HEK293 (cell line): ENCODE data around the gene CCDC12.

Source experiments
- CTCF ChIA-PET: fragments of 350-600 bp; formaldehyde crosslinking; extraction: SDS; loops from one replicate; lab custom pipeline; 2021; ENCODE audit warnings: antibody characterized with exemption; lab: Yijun Ruan, JAX
- POLR2A ChIA-PET: fragments of 300-600 bp; formaldehyde crosslinking; extraction: SDS; loops from one replicate; lab custom pipeline; 2020; ENCODE audit warnings: antibody characterized with exemption, inconsistent platforms; lab: Yijun Ruan, JAX
- H3K27ac ChIP-seq: fragments of 200-500 bp; sonication (Bioruptor generic); 2 replicates; pipeline ENCODE4 v1.5.1; 2014; ENCODE audit warnings: low read depth, low read length, control low read depth, inconsistent platforms; ENCODE audit errors: extremely low read depth
- H3K36me3 ChIP-seq, 2 experiments: fragments of 200-500 bp in 1 of 2; sonication (Bioruptor generic) in 1 of 2; 1 replicate in 1 of 2; 2 replicates in 1 of 2; pipeline ENCODE4 v1.5.1; 2014 to 2017; ENCODE audit warnings: inconsistent platforms in 2 of 2, low read length in 2 of 2; ENCODE audit not compliant: control insufficient read depth in 2 of 2, insufficient read depth in 1 of 2
- H3K4me1 ChIP-seq: fragments of 200-500 bp; sonication (Bioruptor generic); 2 replicates; pipeline ENCODE4 v1.5.1; 2014; ENCODE audit warnings: mild to moderate bottlenecking, low read length, inconsistent platforms; ENCODE audit not compliant: control insufficient read depth, insufficient read depth
- H3K4me3 ChIP-seq: 2 replicates; pipeline ENCODE4 v1.5.1; 2011; ENCODE audit warnings: low read depth, mild to moderate bottlenecking, control low read depth, low read length, moderate library complexity
- H3K9me3 ChIP-seq: fragments of 200-500 bp; sonication (Bioruptor generic); 2 replicates; pipeline ENCODE4 v1.5.1; 2014; ENCODE audit warnings: low read depth, low read length, inconsistent platforms; ENCODE audit not compliant: control insufficient read depth, insufficient read depth
- EGR2 ChIP-seq: fragments of 450-650 bp; formaldehyde crosslinking; IDR thresholded peaks from 2 replicates; pipeline ENCODE4 v1.5.1; 2016; ENCODE audit warnings: low read depth, missing biosample characterization, missing genetic modification characterization
- IKZF3 ChIP-seq: fragments of 450-650 bp; IDR thresholded peaks from 2 replicates; pipeline ENCODE4 v1.5.0; 2018; ENCODE audit warnings: missing biosample characterization, mild to moderate bottlenecking, missing genetic modification characterization, moderate library complexity
- KLF1 ChIP-seq: fragments of 450-650 bp; formaldehyde crosslinking; IDR thresholded peaks from 2 replicates; pipeline ENCODE4 v1.5.1; 2016; ENCODE audit warnings: missing biosample characterization, missing genetic modification characterization
- ZFHX2 ChIP-seq: fragments of 450-650 bp; formaldehyde crosslinking; conservative IDR thresholded peaks from 2 replicates; pipeline ENCODE4 v1.5.1; 2016; ENCODE audit warnings: missing biosample characterization, missing genetic modification characterization
- ZNF140 ChIP-seq: fragments of 450-650 bp; formaldehyde crosslinking; IDR thresholded peaks from 2 replicates; pipeline ENCODE4 v1.5.1; 2016; ENCODE audit warnings: missing biosample characterization, missing genetic modification characterization
- ZNF266 ChIP-seq: fragments of 450-650 bp; formaldehyde crosslinking; IDR thresholded peaks from 2 replicates; pipeline ENCODE4 v1.5.1; 2016; ENCODE audit warnings: missing biosample characterization, missing genetic modification characterization, low read depth
- ZNF391 ChIP-seq: fragments of 450-650 bp; formaldehyde crosslinking; IDR thresholded peaks from 2 replicates; pipeline ENCODE4 v1.5.1; 2016; ENCODE audit warnings: low read depth, missing biosample characterization, missing genetic modification characterization, borderline replicate concordance
- ZNF423 ChIP-seq: fragments of 450-650 bp; formaldehyde crosslinking; IDR thresholded peaks from 2 replicates; pipeline ENCODE4 v1.5.1; 2016; ENCODE audit warnings: missing biosample characterization, missing genetic modification characterization
- ZNF510 ChIP-seq: fragments of 450-650 bp; formaldehyde crosslinking; IDR thresholded peaks from 2 replicates; pipeline ENCODE4 v1.5.1; 2018; ENCODE audit warnings: mild to moderate bottlenecking, missing genetic modification characterization, missing biosample characterization; ENCODE audit not compliant: insufficient replicate concordance
- ZNF555 ChIP-seq: fragments of 450-650 bp; formaldehyde crosslinking; conservative IDR thresholded peaks from 2 replicates; pipeline ENCODE4 v1.5.1; 2017; ENCODE audit warnings: missing biosample characterization, mild to moderate bottlenecking, missing genetic modification characterization, inconsistent platforms
- ZNF600 ChIP-seq: fragments of 450-650 bp; formaldehyde crosslinking; IDR thresholded peaks from 2 replicates; pipeline ENCODE4 v1.5.1; 2016; ENCODE audit warnings: missing biosample characterization, missing genetic modification characterization
- ZNF654 ChIP-seq: fragments of 450-650 bp; formaldehyde crosslinking; IDR thresholded peaks from 2 replicates; pipeline ENCODE4 v1.5.1; 2016; ENCODE audit warnings: low read depth, missing biosample characterization, missing genetic modification characterization
- ZNF660 ChIP-seq: fragments of 450-650 bp; IDR thresholded peaks from 2 replicates; pipeline ENCODE4 v1.5.1; 2018; ENCODE audit warnings: missing biosample characterization, mild to moderate bottlenecking, missing genetic modification characterization
- ZNF670 ChIP-seq: fragments of 450-650 bp; formaldehyde crosslinking; IDR thresholded peaks from 2 replicates; pipeline ENCODE4 v1.5.1; 2016; ENCODE audit warnings: missing biosample characterization, missing genetic modification characterization, low read depth
- ZNF837 ChIP-seq: fragments of 450-650 bp; formaldehyde crosslinking; IDR thresholded peaks from 2 replicates; pipeline ENCODE4 v1.5.1; 2016; ENCODE audit warnings: missing biosample characterization, missing genetic modification characterization
- TF ChIP-seq, protein P1 (sequence below): fragments of 450-650 bp; formaldehyde crosslinking; IDR thresholded peaks from 2 replicates; pipeline ENCODE4 v1.5.1; 2016; ENCODE audit warnings: missing biosample characterization, missing genetic modification characterization
- TF ChIP-seq, protein P2 (sequence below): fragments of 450-650 bp; formaldehyde crosslinking; IDR thresholded peaks from 2 replicates; pipeline ENCODE4 v1.5.1; 2016; ENCODE audit warnings: missing biosample characterization, missing genetic modification characterization
- TF ChIP-seq, protein P3 (sequence below): fragments of 450-650 bp; formaldehyde crosslinking; IDR thresholded peaks from 2 replicates; pipeline ENCODE4 v1.5.1; 2017; ENCODE audit warnings: missing biosample characterization, missing genetic modification characterization
- TF ChIP-seq, protein P4 (sequence below): fragments of 450-650 bp; formaldehyde crosslinking; IDR thresholded peaks from 2 replicates; pipeline ENCODE4 v1.5.1; 2016; ENCODE audit warnings: missing biosample characterization, missing genetic modification characterization
- TF ChIP-seq, protein P5 (sequence below): fragments of 450-650 bp; formaldehyde crosslinking; IDR thresholded peaks from 2 replicates; pipeline ENCODE4 v1.5.1; 2016; ENCODE audit warnings: missing biosample characterization, missing genetic modification characterization

The CCDC12 gene

DNA sequence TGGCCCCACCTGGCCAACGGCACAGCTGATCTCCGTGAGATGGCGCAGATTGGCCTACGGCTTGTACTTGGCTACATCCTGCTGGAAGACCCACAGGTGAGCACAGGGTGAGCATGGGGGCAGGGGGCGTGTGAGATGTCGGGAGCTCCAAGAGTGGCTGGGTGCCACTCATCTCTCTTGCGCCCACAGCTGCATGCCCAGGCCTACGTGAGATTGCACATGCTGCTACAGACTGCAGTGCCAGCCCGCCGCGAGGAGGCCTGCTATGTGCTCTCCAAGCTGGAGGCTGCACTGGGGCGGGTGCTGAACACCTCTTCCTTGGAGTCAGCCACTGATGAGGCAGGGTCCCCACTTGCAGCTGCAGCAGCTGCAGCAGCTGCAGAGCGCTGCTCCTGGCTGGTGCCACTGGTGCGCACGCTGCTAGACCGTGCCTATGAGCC lies 25.2 kb upstream of the CCDC12 start (continued):
- TF ChIP-seq, protein P1, sequence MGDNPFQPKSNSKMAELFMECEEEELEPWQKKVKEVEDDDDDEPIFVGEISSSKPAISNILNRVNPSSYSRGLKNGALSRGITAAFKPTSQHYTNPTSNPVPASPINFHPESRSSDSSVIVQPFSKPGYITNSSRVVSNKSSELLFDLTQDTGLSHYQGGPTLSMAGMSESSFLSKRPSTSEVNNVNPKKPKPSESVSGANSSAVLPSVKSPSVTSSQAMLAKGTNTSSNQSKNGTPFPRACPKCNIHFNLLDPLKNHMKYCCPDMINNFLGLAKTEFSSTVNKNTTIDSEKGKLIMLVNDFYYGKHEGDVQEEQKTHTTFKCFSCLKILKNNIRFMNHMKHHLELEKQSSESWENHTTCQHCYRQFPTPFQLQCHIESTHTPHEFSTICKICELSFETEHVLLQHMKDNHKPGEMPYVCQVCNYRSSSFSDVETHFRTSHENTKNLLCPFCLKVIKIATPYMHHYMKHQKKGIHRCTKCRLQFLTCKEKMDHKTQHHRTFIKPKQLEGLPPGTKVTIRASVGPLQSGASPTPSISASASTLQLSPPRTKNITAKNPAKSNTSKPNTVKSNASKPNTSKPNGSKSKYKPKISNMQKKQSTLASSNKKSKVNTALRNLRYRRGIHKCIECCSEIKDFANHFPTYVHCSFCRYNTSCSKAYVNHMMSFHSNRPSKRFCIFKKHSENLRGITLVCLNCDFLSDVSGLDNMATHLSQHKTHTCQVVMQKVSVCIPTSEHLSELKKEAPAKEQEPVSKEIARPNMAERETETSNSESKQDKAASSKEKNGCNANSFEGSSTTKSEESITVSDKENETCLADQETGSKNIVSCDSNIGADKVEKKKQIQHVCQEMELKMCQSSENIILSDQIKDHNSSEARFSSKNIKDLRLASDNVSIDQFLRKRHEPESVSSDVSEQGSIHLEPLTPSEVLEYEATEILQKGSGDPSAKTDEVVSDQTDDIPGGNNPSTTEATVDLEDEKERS = no peak

DNA sequence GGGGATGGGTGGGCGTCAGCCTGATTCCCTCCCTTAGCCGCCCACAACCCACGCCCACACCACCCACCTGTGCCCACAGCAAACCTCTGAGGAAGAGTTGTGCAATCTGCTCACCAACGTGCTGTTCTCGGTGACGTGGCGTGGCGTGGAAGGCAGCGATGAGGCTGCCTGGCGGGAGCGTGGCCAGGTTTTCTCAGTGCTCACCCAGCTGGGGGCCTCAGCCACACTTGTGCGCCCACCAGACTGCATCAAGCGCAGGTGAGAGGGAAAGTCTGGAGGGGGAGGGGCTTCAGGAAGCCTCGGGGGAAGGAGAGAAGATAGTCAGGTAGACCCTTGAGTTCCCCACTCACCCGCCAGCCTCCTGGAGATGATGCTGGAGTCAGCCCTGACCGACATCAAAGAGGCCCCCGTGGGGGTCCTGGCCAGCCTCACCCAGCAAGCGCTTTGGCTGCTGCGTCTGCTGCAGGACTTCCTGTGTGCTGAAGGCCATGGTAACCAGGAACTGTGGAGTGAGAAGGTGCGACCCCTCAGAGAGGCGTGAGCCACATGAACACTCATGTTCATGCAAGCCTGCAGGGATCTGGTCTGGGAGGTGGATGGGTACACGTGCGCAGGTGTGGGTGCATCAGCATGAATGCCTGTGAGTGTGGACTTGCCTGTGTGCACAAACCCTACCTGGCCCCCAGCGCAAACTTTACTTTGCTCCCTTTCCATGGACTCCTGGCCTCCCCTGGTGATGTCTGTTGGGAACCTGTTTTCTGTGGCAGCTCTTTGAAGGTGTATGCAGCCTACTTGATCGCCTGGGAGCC lies 24.6 kb upstream of the CCDC12 start:
- no peaks in the 10 kb centered on the region for H3K4me1 ChIP-seq
- H3K27ac ChIP-seq = no peak overlapping the region
- H3K4me3 ChIP-seq = no peak overlapping the region
- TF ChIP-seq ZFHX2 = peak; percentile 72
- peak; percentile 43 for TF ChIP-seq KLF1 (tag by site-specific recombination)
- no peak for TF ChIP-seq ZNF266
- peak; percentile 66; the same call in 1 of the 2 replicates for TF ChIP-seq EGR2 (tag by site-specific recombination)
- H3K9me3 ChIP-seq = no peaks in the 10 kb centered on the region
- ChIA-PET CTCF (interaction anchor here (0.6 to 1.0 kb wide), 2 partner anchors 20 to 324 kb away, joined by 3 to 4 read pairs; no protein-coding TSS in a partner anchor), POLR2A (no interaction called here)
- H3K36me3 ChIP-seq = peaks cover 0 to 75% of the 10 kb centered on the region in 2 experiments; a peak in 1 of 3 replicates

DNA sequence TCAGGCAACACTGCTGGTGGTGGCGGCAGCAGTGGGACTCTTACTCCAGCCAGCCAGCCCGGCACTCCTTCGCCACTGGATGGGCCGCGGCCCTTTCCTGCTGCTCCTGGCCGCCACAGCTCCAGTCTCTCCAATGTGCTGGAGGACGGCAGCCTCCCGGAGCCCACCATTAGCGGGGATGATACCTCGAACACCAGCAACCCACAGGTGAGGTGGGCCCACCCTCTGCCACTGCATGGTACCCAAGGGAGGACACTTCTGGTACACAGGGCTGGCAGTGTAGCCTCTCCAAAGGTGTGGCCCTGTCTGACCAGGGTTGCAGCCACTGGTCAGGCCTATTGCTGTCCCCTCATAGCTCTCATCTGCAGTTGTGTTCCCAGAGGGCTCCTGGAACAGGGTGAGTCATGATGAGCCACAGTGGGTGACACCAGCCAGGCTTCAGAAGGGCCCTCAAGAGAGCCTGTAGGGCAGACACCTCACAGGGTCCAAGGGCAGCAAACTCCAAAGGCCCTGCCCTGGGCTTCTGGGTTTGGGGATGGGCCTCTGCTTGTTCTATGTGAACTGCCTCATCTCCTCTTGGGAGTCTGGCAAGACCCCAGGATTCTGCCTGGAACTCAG lies 23.8 kb upstream of the CCDC12 start:
- ChIA-PET POLR2A (no interaction called here), CTCF (interaction anchor here (0.7 kb wide), 1 partner anchor 66 kb away, joined by 4 read pairs; no protein-coding TSS in a partner anchor)
- peaks cover 0 to 73% of the 10 kb centered on the region in 2 experiments; a peak in 1 of 3 replicates for H3K36me3 ChIP-seq
- TF ChIP-seq ZNF670 (tag by site-specific recombination) = no peak
- no peak for TF ChIP-seq ZNF837 (tag by site-specific recombination)
- TF ChIP-seq, protein P2, sequence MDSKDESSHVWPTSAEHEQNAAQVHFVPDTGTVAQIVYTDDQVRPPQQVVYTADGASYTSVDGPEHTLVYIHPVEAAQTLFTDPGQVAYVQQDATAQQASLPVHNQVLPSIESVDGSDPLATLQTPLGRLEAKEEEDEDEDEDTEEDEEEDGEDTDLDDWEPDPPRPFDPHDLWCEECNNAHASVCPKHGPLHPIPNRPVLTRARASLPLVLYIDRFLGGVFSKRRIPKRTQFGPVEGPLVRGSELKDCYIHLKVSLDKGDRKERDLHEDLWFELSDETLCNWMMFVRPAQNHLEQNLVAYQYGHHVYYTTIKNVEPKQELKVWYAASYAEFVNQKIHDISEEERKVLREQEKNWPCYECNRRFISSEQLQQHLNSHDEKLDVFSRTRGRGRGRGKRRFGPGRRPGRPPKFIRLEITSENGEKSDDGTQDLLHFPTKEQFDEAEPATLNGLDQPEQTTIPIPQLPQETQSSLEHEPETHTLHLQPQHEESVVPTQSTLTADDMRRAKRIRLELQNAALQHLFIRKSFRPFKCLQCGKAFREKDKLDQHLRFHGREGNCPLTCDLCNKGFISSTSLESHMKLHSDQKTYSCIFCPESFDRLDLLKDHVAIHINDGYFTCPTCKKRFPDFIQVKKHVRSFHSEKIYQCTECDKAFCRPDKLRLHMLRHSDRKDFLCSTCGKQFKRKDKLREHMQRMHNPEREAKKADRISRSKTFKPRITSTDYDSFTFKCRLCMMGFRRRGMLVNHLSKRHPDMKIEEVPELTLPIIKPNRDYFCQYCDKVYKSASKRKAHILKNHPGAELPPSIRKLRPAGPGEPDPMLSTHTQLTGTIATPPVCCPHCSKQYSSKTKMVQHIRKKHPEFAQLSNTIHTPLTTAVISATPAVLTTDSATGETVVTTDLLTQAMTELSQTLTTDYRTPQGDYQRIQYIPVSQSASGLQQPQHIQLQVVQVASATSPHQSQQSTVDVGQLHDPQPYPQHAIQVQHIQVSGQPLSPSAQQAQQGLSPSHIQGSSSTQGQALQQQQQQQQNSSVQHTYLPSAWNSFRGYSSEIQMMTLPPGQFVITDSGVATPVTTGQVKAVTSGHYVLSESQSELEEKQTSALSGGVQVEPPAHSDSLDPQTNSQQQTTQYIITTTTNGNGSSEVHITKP (tag by site-specific recombination) = no peak
- no peak for TF ChIP-seq ZNF660 (tag by site-specific recombination)
- TF ChIP-seq IKZF3 (tag by site-specific recombination) = no peak
- TF ChIP-seq ZNF555 = no peak
- no peak for TF ChIP-seq ZNF391
- TF ChIP-seq ZNF510 (tag by site-specific recombination) = no peak
- TF ChIP-seq ZNF423 = no peak
- TF ChIP-seq, protein P3, sequence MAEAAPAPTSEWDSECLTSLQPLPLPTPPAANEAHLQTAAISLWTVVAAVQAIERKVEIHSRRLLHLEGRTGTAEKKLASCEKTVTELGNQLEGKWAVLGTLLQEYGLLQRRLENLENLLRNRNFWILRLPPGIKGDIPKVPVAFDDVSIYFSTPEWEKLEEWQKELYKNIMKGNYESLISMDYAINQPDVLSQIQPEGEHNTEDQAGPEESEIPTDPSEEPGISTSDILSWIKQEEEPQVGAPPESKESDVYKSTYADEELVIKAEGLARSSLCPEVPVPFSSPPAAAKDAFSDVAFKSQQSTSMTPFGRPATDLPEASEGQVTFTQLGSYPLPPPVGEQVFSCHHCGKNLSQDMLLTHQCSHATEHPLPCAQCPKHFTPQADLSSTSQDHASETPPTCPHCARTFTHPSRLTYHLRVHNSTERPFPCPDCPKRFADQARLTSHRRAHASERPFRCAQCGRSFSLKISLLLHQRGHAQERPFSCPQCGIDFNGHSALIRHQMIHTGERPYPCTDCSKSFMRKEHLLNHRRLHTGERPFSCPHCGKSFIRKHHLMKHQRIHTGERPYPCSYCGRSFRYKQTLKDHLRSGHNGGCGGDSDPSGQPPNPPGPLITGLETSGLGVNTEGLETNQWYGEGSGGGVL = no peak
- TF ChIP-seq ZNF600 (tag by site-specific recombination) = no peak
- TF ChIP-seq, protein P4, sequence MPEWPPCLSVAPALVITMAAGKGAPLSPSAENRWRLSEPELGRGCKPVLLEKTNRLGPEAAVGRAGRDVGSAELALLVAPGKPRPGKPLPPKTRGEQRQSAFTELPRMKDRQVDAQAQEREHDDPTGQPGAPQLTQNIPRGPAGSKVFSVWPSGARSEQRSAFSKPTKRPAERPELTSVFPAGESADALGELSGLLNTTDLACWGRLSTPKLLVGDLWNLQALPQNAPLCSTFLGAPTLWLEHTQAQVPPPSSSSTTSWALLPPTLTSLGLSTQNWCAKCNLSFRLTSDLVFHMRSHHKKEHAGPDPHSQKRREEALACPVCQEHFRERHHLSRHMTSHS (tag by site-specific recombination) = no peak
- TF ChIP-seq ZNF140 = no peak
- no peak for TF ChIP-seq ZNF654 (tag by site-specific recombination)
- TF ChIP-seq, protein P5, sequence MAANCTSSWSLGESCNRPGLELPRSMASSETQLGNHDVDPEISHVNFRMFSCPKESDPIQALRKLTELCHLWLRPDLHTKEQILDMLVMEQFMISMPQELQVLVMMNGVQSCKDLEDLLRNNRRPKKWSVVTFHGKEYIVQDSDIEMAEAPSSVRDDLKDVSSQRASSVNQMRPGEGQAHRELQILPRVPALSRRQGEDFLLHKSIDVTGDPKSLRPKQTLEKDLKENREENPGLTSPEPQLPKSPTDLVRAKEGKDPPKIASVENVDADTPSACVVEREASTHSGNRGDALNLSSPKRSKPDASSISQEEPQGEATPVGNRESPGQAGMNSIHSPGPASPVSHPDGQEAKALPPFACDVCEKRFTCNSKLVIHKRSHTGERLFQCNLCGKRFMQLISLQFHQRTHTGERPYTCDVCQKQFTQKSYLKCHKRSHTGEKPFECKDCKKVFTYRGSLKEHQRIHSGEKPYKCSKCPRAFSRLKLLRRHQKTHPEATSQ (tag by site-specific recombination) = no peak

More for the DNA sequence above, 23.8 kb upstream of the CCDC12 start:
- Histone ChIP-seq H3K4me1 (no peaks in the 10 kb centered on the region), H3K4me3 (no peak overlapping the region), H3K9me3 (no peaks in the 10 kb centered on the region), H3K27ac (no peak overlapping the region)
